ENCODE results near the gene CTTNBP2NL.

CTTNBP2NL gene

GRCh38 chr1:112395821-112396652, at the start of gene CTTNBP2NL:
Gene CTTNBP2NL, plus strand, starts transcription at chr1:112396214. Its CDS starts 19,952 bp downstream, at chr1:112416166.
- peak; percentile 75 for DNase-seq

DNA sequence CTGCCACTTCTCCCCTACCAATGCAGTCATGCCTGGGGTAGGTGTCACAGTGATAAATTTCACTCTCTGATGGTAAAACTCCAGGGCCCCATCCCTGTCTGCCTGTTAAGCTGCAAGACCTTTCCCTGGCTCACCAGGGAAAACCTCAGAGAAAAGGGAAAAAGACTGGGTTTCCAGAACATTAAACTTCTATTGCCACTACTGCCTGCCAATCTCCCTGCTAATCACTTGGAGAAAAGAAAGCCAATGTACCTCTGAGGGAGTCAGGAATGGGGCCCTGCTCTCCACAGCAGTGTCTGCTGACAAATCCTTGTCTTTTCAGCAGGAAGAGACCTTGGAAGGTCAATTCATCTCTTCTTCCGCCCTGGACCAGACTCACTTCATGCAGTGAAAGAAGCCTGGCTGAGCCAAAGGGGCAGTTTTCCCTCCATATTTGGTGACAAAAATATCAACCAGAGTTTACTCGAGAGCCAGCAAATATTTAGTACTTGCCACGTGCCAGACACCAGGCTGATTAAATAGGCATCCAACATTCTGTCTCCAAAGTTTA, 49.1 kb upstream of the CTTNBP2NL start:
- DNase-seq, result no peak

DNA sequence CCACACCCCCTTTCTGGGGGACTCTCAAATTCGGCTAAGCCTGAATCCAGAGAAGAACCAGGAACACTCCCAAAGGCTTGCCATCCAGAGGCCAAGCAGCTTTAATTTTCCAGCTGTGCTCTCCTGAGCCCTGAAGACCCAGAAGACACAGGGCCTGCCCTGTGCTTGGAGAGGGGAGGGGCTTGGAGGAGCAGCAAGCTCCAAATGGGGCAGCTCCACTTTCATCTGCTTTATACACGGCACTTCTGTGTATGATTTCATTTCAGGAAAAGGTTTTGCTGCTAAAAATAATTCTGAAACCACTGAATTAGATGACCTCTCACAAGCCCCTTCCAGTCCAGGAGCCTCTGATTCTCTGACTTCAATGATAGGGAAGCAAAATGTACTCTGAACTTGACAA, 39.2 kb upstream of the CTTNBP2NL start:
- no peak for DNase-seq

DNA sequence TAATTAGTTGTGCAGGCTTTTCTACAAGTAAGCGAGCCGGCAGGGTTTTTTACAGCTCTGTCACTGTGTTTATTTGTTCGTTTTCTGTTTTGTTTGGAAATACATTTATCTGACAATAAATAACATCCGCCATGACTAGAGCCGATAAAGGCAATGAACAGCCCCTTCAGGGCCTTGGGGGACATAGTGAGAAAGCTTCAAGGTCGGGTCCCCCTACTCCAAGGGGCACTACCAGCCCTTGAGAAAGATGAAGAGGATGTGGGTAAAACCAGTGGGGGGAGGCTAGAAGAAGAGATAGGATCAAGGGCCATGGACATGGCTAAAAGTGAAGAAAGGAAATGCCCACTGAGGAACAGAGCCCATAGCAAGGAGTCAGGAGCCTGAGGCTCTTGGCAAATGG, 38.5 kb upstream of the CTTNBP2NL start:
- DNase-seq, result no peak

GRCh38 chr1:112358061-112358770, 37.8 kb upstream of the CTTNBP2NL start:
- DNase-seq, result no peak

DNA sequence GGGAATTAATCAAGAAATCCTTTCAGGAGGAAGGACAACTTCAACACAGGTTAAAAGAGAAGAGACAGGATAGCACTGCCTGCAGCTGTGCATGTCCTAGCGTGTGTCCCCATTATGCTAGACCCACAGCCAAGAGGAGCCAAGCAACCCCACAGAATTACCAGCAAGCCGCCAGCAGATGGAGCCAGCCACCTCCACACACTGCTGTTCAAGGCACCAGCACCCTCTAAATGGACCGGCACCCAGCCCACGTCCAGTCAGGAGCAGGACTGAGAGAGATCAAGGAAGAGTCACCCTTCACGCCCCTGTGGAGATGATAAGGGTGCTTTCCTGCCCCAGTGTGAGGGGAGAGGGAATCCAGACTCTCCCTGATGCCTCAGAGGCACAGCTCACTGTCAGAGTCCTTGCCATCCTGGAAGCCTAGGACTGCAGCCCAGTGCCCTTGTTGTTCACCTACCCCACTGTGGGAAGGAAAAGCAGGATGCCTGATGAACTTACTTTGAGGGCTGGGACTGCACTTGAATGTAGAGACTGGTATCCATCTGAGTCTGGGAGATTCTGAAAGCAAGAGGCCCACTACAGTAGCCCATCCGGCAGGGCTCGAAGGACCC, 37.1 kb upstream of the CTTNBP2NL start:
- DNase-seq, result peak; percentile 21

DNA sequence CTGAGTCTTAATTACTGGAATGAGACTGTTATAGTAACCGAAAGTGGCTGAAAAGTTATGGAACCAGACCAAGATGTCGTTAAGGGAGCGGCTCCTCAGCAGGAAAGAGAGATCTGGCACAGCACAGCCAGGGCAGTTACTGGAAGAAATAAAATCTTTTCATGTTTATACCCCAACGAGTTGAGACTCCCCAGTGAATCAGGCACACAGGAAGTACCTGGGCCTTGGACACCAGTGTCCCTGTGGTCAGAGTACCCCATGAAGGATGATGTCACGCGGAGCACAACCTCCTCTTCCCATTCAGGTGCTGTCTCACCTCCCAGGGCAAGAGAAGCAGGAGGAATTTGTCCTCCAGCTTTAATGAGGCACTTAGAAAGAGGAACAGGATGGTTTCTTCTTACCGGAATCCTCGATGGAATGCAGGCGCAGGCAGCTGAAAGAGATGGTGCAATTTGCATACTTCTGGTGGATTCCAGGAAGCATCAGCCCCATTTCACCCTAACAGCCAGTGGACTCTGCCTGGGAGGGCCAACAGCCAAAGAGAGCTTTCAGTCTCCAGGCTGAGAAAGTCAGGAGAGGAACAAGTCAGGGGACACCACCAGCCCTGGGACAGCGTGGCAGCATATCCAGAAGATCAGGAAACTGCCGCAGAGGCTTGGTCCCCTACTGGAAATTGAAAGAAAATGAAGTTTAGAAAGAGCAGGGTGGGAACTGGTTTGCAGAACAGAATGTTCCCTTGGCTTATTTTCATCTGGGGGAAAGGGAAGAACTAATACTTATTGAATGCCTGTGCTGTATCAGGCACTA, 35.9 kb upstream of the CTTNBP2NL start:
- no peak for DNase-seq

- no peak for DNase-seq
These were observed 32.4 kb upstream of the CTTNBP2NL start for GRCh38 chr1:112363636-112364035.

DNA sequence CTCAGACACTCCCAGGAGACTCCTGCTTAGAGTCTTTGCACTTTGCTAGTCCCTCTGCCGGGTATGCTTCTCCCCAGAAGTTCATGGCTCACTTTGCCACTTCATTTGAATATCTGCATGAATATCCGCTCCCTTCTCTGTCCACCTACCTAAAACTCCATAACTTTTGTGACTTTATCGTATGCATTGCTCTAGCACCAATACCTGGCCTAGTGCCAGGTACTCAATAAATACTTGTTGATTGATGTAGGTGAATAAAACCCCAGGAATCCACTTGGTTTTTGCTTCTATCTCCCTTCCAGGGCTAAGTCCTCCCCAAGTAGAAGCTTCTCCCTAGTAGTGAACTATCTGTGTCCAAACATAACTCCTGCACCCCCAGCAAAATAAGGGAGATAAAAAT, 27.8 kb upstream of the CTTNBP2NL start:
- no peak for DNase-seq

GRCh38 chr1:112369392-112370285, 26.4 kb upstream of the CTTNBP2NL start:
- DNase-seq, result peak; percentile 67

DNA sequence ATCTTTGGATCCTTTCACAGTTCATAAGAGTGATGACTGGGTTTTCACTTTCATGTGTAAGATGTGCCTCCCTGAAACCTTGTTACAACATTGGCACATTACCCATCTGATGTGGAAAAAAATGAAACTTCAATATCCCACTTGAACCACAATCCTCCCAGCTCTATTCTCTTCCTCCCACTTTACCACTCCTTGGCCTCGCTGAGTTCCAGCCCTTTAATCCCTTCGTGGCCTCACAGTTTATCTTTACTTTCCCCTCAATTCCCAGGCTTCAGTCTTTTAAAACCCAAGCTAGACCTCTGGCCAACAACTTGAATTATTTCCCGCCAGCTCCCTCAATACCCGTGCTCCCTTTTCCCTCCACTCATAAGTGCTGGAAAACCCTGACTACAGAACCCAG, 25.0 kb upstream of the CTTNBP2NL start:
- DNase-seq, result no peak

- DNase-seq, result no peak
These were observed 24.2 kb upstream of the CTTNBP2NL start for GRCh38 chr1:112371775-112372174.

DNA sequence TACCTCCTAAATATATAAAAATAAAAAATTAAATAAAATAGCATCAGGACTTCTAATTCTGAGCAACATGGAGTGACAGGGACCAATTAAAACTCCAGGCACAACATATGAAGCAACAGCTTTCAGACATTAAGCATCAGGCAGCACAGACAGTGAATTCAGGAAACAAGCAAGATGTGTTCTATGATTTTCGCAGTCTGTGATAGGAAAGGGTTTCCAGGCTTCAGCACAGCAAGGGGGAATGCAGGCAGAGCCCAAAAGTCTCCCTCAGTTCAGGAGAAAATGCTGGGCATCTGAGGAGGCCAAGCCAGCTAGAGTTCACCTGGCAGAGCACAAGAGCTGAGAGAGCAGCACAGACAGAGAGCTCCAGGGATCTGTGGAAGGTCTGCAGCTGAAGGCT, 22.2 kb upstream of the CTTNBP2NL start:
- DNase-seq, result no peak

DNA sequence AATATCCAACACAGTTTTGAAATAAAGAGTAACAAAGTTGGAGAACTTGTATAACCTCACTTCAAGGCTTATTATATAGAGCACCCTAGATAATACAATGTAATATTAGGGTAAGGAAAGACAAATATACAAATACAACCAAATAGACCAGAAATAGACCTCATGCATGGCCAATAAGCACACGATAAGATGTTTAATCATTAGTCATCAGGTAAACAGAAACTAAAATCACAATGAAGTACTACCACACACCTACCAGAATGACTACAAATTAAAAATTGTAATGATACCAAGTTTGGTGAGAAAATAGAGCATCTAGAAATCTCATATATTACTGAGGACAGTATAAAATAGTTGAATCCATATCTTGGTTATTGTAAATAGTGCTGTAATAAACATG, 20.3 kb upstream of the CTTNBP2NL start:
- DNase-seq, result no peak

DNA sequence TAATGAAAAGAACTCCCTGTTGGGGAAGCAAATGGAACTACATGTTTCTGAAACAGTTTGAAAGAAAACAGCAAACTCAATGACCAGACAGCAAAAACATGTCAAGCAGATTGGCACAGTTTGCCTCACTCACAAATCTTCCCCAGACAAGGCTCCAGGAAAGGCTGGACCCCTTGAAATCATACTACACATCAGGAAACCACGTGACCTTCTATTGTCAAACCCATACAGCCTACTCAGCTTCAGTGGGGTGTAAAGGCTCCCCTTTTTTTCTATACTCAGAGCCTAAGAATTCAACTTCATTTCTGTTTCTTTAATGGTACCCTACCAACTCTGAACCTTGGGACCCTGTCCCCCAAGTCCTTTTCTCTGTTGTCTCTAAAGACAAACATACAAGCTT, 15.7 kb upstream of the CTTNBP2NL start:
- DNase-seq, result no peak

GRCh38 chr1:112381324-112382076, 14.5 kb upstream of the CTTNBP2NL start:
- DNase-seq, result no peak

DNA sequence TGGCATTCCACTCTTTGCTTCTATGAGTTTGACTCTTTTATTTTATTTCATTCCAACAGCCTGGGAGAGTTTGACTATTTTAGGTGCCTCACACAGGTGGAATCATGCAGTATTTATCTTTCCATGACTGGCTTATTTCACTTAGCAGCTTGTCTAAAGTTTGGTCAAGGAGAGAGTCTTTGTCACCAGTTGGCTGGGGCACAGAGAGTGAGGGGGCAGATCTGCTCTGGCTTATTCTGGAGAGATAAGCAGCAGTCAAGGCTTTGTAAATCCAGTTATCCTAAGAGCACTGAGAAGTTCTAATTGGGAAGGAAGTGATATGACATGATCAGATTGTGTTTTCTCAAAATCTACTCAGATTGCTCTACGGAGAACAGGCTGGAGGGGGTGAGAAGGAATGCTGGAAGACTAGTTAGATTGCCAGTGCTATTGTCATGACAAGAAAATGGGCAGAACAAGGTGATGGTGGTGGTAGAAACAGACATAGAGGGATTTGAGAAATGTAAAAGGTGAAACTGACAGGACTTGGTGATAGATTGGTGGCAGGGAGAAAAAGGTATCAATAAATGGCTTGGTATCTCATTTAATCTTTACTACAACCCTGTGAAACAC, 12.1 kb upstream of the CTTNBP2NL start:
- no peak for DNase-seq

GRCh38 chr1:112386024-112386723, 9.8 kb upstream of the CTTNBP2NL start:
- DNase-seq, result no peak

GRCh38 chr1:112386731-112387346, 9.2 kb upstream of the CTTNBP2NL start:
- no peak for DNase-seq

Measured in GDM1 (cell line).